Left kidney (tissue), 1 donor: Measurements from ENCODE around the gene C2orf81. TPM values are rescaled to one million over a fixed set of nuclear protein-coding genes. Genes with fewer than 3 reads are reported as not detected.

Experiments used
- polyA plus RNA-seq: library from polyadenylated mRNA; unstranded; fragments of 120-200 nt; gene quantifications from one replicate; pipeline ENCODE4 v1.2.1, GENCODE V29; 2013; ENCODE audit not compliant: insufficient read length

C2orf81 gene
- polyA plus RNA-seq, 1 donor: 5.5 TPM

Other genes starting within 250 kb of the C2orf81 start
- 105 TPM for gene MOB1A, start 242.7 kb downstream of the C2orf81 start, polyA plus RNA-seq
- gene MTHFD2, start 223.0 kb downstream of the C2orf81 start, polyA plus RNA-seq: 31.7 TPM
- gene SLC4A5, start 78.2 kb downstream of the C2orf81 start, polyA plus RNA-seq: 3.7 TPM
- gene DCTN1, start 41.3 kb downstream of the C2orf81 start, polyA plus RNA-seq: 142 TPM
- 38.8 TPM for gene WDR54, start 111 bp upstream of the C2orf81 start, polyA plus RNA-seq
- gene RTKN, start 20.3 kb upstream of the C2orf81 start, polyA plus RNA-seq: 70.4 TPM
- 26.9 TPM for gene INO80B, start 33.5 kb upstream of the C2orf81 start, polyA plus RNA-seq
- gene WBP1, start 36.8 kb upstream of the C2orf81 start, polyA plus RNA-seq: 94.7 TPM
- 57.0 TPM for gene MOGS, start 43.8 kb upstream of the C2orf81 start, polyA plus RNA-seq
- 37.7 TPM for gene MRPL53, start 51.1 kb upstream of the C2orf81 start, polyA plus RNA-seq
- 15.8 TPM for gene CCDC142, start 61.4 kb upstream of the C2orf81 start, polyA plus RNA-seq
- 31.5 TPM for gene TTC31, start 61.5 kb upstream of the C2orf81 start, polyA plus RNA-seq
- gene LBX2, start 78.0 kb upstream of the C2orf81 start, polyA plus RNA-seq: 3.1 TPM
- gene PCGF1, start 86.1 kb upstream of the C2orf81 start, polyA plus RNA-seq: 29.5 TPM
- 0.07 TPM for gene TLX2, start 92.8 kb upstream of the C2orf81 start, polyA plus RNA-seq
- gene DQX1, start 104.6 kb upstream of the C2orf81 start, polyA plus RNA-seq: 0.40 TPM
- gene AUP1, start 108.1 kb upstream of the C2orf81 start, polyA plus RNA-seq: 96.8 TPM
- 29.8 TPM for gene HTRA2, start 108.3 kb upstream of the C2orf81 start, polyA plus RNA-seq
- gene LOXL3, start 132.3 kb upstream of the C2orf81 start, polyA plus RNA-seq: 10.8 TPM
- 7.4 TPM for gene DOK1, start 133.1 kb upstream of the C2orf81 start, polyA plus RNA-seq
- gene M1AP, start 226.7 kb upstream of the C2orf81 start, polyA plus RNA-seq: 1.0 TPM
- gene SEMA4F, start 232.6 kb upstream of the C2orf81 start, polyA plus RNA-seq: 6.3 TPM